HCT116 (cell line): ENCODE results near the gene REPS1.

ENCODE experiments used
- CEBPB ChIP-seq: IDR thresholded peaks from 2 replicates; pipeline ENCODE4 v1.6.1; 2012; ENCODE audit warnings: low read depth
- TCF7L2 ChIP-seq: IDR thresholded peaks from 2 replicates; pipeline ENCODE4 v1.7.0; 2011; ENCODE audit warnings: borderline replicate concordance, inconsistent platforms; ENCODE audit not compliant: insufficient read depth, insufficient read length; ENCODE audit errors: extremely low read depth
- TF ChIP-seq, protein P1 (sequence below), 3 experiments: fragments of 200-600 bp in 1 of 3; sonication (generic) in 1 of 3; IDR thresholded peaks in 2 of 3; conservative IDR thresholded peaks in 1 of 3; 2 replicates each; pipeline ENCODE4 v1.5.1; 2012 to 2017; ENCODE audit warnings: low read depth in 2 of 3, low read length in 2 of 3, antibody characterized with exemption in 1 of 3, borderline replicate concordance in 1 of 3, control low read depth in 1 of 3, mild to moderate bottlenecking in 1 of 3, mixed read lengths in 1 of 3, mixed run types in 1 of 3, moderate library complexity in 1 of 3; ENCODE audit not compliant: insufficient read depth in 1 of 3

- no peak for TF ChIP-seq TCF7L2
- TF ChIP-seq, protein P1, sequence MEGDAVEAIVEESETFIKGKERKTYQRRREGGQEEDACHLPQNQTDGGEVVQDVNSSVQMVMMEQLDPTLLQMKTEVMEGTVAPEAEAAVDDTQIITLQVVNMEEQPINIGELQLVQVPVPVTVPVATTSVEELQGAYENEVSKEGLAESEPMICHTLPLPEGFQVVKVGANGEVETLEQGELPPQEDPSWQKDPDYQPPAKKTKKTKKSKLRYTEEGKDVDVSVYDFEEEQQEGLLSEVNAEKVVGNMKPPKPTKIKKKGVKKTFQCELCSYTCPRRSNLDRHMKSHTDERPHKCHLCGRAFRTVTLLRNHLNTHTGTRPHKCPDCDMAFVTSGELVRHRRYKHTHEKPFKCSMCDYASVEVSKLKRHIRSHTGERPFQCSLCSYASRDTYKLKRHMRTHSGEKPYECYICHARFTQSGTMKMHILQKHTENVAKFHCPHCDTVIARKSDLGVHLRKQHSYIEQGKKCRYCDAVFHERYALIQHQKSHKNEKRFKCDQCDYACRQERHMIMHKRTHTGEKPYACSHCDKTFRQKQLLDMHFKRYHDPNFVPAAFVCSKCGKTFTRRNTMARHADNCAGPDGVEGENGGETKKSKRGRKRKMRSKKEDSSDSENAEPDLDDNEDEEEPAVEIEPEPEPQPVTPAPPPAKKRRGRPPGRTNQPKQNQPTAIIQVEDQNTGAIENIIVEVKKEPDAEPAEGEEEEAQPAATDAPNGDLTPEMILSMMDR (IDR thresholded peaks at IDR 0.05 in 2 of 3, conservative IDR thresholded peaks at IDR 0.05 in 1 of 3; ENCODE audit: borderline replicate concordance in 1 of 3, insufficient read depth in 1 of 3, low read depth in 2 of 3, low read length in 2 of 3) = no peak
- TF ChIP-seq CEBPB = no peak
Observed at GRCh38 chr6:138987080-138987642, 892 bp downstream of the REPS1 start.
